Activated T-cell treated with anti-CD3 and anti-CD28 coated beads, Interleukin-2, amount 50 U/mL, for 24 hours (primary cell): ENCODE data around the gene SETDB2.
"Not testable (repeated sequence)": the region's sequence is repeated elsewhere in the genome, so short reads cannot be mapped to it uniquely, and the experiment has no call there.

Experiments
- DNase-seq: peaks from one replicate; pipeline ENCODE4 v3.0.0-alpha.2; 2020
- H3K27ac Mint-ChIP-seq: 2 replicates; pipeline ENCODE4 v1.8.0; 2020; ENCODE audit warnings: mild to moderate bottlenecking, mixed read lengths
- H3K27me3 Mint-ChIP-seq: 2 replicates; pipeline ENCODE4 v1.8.0; 2020; ENCODE audit warnings: mixed read lengths
- H3K36me3 Mint-ChIP-seq: 2 replicates; pipeline ENCODE4 v1.8.0; 2020; ENCODE audit warnings: low read depth, mixed read lengths
- H3K4me1 Mint-ChIP-seq: 2 replicates; pipeline ENCODE4 v1.8.0; 2020; ENCODE audit warnings: low read depth, mixed read lengths
- H3K4me3 Mint-ChIP-seq: 2 replicates; pipeline ENCODE4 v1.8.0; 2020; ENCODE audit warnings: mild to moderate bottlenecking, moderate library complexity, mixed read lengths
- H3K9me3 Mint-ChIP-seq: 2 replicates; pipeline ENCODE4 v1.8.0; 2020; ENCODE audit warnings: mixed read lengths

SETDB2 gene

DNA sequence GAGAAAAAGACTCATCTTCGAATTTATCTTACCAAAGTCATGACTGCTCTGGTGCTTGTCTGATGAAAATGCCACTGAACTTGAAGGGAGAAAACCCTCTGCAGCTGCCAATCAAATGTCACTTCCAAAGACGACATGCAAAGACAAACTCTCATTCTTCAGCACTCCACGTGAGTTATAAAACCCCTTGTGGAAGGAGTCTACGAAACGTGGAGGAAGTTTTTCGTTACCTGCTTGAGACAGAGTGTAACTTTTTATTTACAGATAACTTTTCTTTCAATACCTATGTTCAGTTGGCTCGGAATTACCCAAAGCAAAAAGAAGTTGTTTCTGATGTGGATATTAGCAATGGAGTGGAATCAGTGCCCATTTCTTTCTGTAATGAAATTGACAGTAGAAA, 32.5 kb downstream of the SETDB2 start:
- H3K36me3 Mint-ChIP-seq: peaks cover 82% of the 10 kb centered on the region
- DNase-seq: no peak
- H3K27me3 Mint-ChIP-seq: no peaks in the 10 kb centered on the region
- H3K27ac Mint-ChIP-seq: no peak overlapping the region
- no peak overlapping the region for H3K4me3 Mint-ChIP-seq
- no peaks in the 10 kb centered on the region for H3K9me3 Mint-ChIP-seq
- H3K4me1 Mint-ChIP-seq: peaks cover 2% of the 10 kb centered on the region

DNA sequence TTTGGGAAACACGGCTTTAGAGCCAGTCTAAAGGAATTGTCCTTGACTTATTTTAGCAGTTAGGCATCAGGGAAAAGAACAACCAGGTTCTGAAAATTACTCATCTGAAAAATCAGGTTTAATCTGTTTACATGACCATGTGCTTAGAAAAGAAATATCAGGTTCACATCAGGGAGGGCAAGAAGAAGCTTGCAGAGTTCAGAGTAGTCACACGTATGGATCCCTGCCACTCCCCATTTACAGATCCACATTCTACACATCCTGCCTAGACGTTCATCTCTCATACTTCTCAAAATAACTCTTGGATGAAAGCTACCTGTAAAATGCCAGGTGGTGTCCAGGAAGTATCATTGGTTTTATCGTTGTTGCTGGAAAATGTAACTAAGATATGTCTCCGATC, 37.7 kb downstream of the SETDB2 start:
- H3K27ac Mint-ChIP-seq: no peak overlapping the region
- H3K9me3 Mint-ChIP-seq: no peaks in the 10 kb centered on the region
- no peaks in the 10 kb centered on the region for H3K27me3 Mint-ChIP-seq
- H3K36me3 Mint-ChIP-seq: peaks cover 92% of the 10 kb centered on the region
- no peak for DNase-seq
- no peaks in the 10 kb centered on the region for H3K4me1 Mint-ChIP-seq
- H3K4me3 Mint-ChIP-seq: no peak overlapping the region

DNA sequence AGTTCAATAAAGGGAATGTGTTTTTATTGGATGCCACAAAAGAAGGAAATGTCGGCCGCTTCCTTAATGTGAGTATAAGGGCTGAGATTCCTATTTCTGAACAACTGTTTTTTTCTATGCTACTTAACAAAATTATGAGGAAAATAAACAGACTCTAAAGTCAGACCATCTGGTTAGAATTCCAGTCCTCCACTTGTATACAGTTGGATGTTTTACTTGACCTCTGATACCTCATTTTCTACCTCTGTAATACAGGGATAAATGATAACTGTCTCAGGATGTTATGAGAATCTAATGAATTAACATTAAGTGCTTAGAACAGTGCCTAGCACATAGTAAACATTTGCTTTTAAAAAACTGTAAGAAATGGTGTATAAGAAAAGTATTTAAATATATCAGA, 44.5 kb downstream of the SETDB2 start:
- no peak for DNase-seq
- H3K27ac Mint-ChIP-seq: no peak overlapping the region
- H3K27me3 Mint-ChIP-seq: no peaks in the 10 kb centered on the region
- H3K4me1 Mint-ChIP-seq: no peaks in the 10 kb centered on the region
- H3K4me3 Mint-ChIP-seq: no peak overlapping the region
- H3K9me3 Mint-ChIP-seq: no peaks in the 10 kb centered on the region
- H3K36me3 Mint-ChIP-seq: peaks cover 81% of the 10 kb centered on the region

DNA sequence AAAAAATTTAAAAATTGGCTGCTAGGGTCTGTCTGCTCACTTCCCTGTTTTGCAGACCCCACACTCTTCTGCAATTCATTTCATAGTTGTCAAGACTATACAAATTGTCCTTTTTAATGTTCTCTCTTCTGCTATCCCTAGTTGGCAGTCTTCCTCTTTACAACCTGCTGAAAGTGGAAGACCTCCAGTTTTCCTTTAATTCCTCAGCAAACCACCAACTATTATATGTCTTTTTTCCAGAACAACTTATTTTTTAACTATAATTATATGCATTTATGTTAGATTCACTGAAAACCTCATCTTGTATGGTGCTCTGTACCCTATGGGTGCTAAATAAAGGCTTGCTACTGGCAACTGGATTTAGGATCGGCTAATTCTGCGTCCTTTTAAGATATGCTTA, 50.6 kb downstream of the SETDB2 start:
- DNase-seq: no peak
- Mint-ChIP-seq H3K4me3 (peak overlapping the region; percentile 92), H3K27ac (peak overlapping the region; percentile 99), H3K9me3 (peaks cover 6% of the 10 kb centered on the region), H3K4me1 (peaks cover 42% of the 10 kb centered on the region), H3K36me3 (peaks cover 59% of the 10 kb centered on the region), H3K27me3 (no peaks in the 10 kb centered on the region)

DNA sequence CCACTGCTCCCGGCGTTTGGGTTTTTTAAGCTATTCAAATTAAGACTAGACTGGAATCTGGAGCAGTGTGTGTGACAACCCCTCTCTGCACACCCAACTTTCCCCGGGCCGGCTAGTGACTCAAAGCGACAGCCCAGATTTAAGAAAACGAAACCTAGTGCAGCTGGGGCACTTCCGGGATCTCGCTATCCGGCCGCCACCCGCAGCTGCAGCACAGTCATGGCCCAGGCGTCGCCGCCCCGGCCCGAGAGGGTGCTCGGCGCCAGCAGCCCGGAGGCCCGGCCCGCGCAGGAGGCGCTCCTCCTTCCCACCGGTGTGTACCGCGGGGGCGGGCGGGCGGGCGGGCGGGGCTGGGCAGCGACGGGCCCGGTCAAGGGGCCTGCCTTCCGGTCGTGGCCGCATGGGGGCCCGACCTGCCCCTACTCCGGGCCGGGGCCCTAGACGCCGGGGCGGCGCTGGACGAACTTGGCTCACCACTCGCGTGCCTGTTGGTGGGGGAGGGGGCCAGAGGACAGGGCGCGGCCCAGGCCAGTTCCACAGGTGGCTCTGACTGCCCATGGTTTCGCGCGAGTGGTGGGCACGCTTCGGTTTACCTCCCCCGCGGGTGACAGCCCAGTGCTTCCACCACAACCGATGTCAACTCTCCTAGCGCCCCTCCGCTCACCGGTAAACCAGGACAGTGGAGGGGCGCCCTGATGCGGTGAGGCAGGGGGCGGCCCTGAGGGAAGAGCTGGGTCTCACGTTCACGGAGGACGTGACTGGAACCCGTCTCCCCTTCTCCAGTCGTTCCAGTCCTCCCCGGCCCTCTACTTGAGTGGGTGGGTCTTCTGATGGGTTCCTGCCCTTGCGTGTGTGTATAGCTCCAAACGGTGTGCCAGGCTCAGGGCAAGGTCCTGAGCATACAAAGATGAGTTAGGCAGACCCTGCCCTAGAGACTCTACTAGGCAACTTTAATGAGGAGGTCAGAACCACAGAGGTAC, 52.0 kb downstream of the SETDB2 start, which contains the start of gene PHF11:
PHF11 (plus strand) TSS at position 171 of the 980 bp plus-strand sequence; CDS start at position 220, 49 bp downstream.
- H3K4me3 Mint-ChIP-seq: peak within 1 kb of the TSS; percentile 92
- peaks cover 8% of the 10 kb centered on the region for H3K9me3 Mint-ChIP-seq
- H3K27me3 Mint-ChIP-seq: no peaks in the 10 kb centered on the region
- peaks cover 53% of the 10 kb centered on the region for H3K4me1 Mint-ChIP-seq
- H3K27ac Mint-ChIP-seq: peak within 1 kb of the TSS; percentile 99
- DNase-seq: peak; percentile 90
- peaks cover 69% of the 10 kb centered on the region for H3K36me3 Mint-ChIP-seq

DNA sequence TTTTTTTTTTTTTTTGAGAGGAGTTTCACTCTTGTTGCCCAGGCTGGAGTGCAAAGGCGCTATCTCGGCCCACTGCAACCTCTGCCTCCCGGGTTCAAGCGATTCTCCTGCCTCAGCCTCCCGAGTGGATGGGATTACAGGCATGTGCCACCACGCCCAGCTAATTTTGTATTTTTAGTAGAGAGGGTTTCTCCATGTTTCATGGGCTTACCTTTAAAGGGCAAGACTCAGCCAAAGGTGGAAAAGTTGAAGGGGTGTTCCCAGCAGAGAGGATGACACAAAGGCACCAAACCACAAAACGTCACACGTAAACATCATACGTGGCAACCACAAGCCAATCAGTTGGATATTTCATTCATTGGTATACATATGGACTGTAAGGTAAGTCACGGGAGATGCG, 52.8 kb downstream of the SETDB2 start:
- DNase-seq: peak; percentile 59
- Mint-ChIP-seq H3K4me3 (peak overlapping the region; percentile 89), H3K27ac (peak overlapping the region; percentile 99), H3K36me3 (peaks cover 68% of the 10 kb centered on the region), H3K4me1 (peaks cover 56% of the 10 kb centered on the region)
- H3K27me3 Mint-ChIP-seq, H3K9me3 Mint-ChIP-seq: not testable (repeated sequence)

DNA sequence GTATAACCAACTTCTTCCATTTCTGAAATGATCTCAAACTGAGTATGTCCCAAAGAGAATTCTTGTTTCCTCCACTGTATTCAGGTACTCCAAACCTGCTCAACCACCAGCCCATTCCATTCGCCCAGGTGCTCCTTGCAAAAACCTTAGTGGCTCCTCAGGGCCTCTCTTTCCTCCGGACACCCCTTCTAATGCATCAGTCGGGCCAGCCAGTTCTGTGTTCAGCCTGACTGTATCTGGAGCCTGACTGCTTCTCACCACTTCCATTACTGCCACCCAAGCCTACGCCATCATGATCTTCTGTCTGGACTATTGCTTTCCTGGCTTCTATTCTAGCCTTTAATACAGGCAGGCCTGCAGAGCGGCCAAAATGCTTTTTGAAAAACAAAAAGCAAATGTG, 53.2 kb downstream of the SETDB2 start:
- peaks cover 56% of the 10 kb centered on the region for H3K4me1 Mint-ChIP-seq
- DNase-seq: peak; percentile 41
- H3K27ac Mint-ChIP-seq: peak overlapping the region; percentile 99
- H3K27me3 Mint-ChIP-seq: no peaks in the 10 kb centered on the region
- peaks cover 8% of the 10 kb centered on the region for H3K9me3 Mint-ChIP-seq
- H3K4me3 Mint-ChIP-seq: peak overlapping the region; percentile 89
- peaks cover 66% of the 10 kb centered on the region for H3K36me3 Mint-ChIP-seq

DNA sequence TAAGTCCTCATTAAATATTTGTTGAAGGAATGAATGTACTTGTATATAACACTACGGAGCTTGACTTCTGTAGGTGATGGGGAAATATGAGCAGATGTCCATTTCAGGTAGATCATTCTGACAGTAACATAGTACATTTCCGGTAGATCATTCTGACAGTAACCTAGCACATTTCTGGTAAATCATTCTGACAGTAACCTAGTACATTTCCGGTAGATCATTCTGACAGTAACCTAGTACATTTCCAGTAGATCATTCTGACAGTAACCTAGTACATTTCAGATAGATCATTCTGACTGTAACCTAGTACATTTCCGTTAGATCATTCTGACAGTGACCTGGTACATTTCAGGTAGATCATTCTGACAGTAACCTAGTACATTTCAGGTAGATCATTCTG, 54.1 kb downstream of the SETDB2 start:
- Mint-ChIP-seq H3K27ac (peak overlapping the region; percentile 99), H3K4me1 (peaks cover 62% of the 10 kb centered on the region), H3K9me3 (peaks cover 8% of the 10 kb centered on the region), H3K36me3 (peaks cover 65% of the 10 kb centered on the region), H3K4me3 (peak overlapping the region; percentile 89), H3K27me3 (no peaks in the 10 kb centered on the region)
- no peak for DNase-seq

DNA sequence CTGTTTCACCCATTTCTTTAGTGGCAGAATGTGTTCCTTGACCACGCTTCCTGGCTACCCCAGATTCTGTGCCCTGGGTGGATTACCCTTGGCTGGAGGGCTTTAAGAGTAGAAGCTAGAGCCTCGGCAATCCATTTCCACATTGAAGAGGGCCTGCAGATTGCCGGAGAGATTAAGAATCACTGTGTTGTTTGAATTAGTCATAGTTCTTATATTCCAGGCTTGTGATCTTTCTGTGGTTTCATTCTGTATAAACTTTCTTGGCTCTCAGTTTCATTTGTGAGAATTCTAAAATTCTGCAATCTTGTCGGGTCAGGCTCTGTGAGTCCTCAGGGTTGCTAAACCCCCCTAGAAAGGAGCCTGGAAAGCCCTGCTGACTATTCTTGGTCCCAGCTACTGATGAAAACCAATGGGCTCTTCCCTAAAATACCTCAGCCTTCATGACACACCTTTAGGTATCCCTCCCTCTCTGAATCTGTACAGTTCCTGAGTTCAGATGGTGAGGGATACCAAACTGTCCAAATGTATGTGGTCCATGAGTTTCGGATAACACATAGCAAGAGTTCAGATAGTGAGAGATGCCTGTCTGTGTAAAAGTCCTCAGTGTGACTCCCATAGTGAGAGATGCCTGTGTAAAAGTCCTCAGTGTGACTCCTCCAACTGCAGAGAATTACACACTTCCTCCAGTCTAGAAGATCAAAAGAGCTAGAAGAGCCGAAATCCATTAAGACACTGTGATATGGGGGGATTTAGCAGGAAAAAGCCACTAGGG, 56.0 kb downstream of the SETDB2 start:
- H3K27me3 Mint-ChIP-seq: no peaks in the 10 kb centered on the region
- no peak for DNase-seq
- H3K36me3 Mint-ChIP-seq: peaks cover 75% of the 10 kb centered on the region
- H3K9me3 Mint-ChIP-seq: peaks cover 8% of the 10 kb centered on the region
- H3K4me3 Mint-ChIP-seq: peak overlapping the region; percentile 40
- H3K27ac Mint-ChIP-seq: peak overlapping the region; percentile 99
- H3K4me1 Mint-ChIP-seq: peaks cover 60% of the 10 kb centered on the region

DNA sequence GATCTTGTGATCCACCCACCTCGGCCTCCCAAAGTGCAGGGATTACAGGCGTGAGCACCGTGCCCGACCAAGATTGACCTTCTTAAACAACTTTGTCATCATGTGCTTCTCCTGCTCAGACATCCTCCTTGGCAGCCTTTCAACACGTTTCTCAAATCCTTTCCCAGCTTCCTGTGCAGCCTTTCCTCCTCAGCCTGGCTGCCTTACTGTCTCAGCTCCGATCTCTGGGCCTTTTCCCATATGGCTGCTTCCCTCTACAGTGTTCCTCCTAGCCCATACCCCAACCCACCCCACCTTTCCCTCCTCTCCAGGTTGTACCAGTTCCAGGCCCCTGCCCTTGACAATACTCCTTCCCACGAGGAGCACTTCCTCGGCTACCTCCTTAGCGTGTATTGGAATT, 58.9 kb downstream of the SETDB2 start:
- Mint-ChIP-seq H3K27me3 (no peaks in the 10 kb centered on the region), H3K27ac (peak overlapping the region; percentile 60), H3K4me1 (peaks cover 55% of the 10 kb centered on the region), H3K4me3 (no peak overlapping the region), H3K9me3 (peaks cover 2% of the 10 kb centered on the region), H3K36me3 (peaks cover 78% of the 10 kb centered on the region)
- DNase-seq: no peak

DNA sequence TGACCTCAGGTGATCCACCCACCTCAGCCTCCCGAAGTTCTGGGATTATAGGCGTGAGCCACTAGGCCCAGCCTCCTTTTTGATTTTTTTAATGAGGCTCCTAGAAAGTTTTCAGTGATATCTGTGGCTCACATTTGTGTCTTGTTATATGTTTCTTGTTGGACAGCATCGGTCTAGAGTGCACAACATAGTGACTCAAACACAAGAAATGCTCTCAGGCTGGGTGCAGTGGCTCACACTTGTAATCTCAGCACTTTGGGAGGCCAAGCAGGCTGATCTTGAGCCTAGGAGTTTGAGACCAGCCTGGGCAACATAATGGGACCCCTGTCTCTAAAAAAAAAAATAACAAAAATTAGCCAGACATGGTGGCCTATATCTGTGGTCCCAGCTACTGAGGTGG, 59.9 kb downstream of the SETDB2 start:
- no peak for DNase-seq
- Mint-ChIP-seq H3K36me3 (peaks cover 73% of the 10 kb centered on the region), H3K4me3 (no peak overlapping the region), H3K4me1 (peaks cover 45% of the 10 kb centered on the region), H3K27me3 (no peaks in the 10 kb centered on the region), H3K9me3 (peaks cover 2% of the 10 kb centered on the region), H3K27ac (no peak overlapping the region)

DNA sequence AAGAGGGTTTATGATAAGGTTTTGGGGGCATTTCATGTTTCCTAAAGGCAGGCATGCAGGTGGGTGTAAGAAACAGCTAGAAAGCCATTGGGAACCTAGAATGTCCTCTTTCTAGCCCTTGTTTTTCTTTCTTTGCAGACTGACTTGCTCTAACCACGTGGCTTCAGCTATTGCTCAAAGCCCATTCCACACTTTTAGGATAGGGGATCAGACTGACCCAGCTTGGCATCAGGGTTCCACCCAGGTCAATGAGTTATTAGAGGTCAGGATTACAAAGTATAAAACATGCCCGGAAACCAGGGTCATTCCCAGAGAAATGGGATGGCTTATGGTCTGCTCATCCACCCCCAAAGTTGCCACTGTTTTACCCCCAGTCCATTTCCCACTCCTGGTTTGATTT, 68.5 kb downstream of the SETDB2 start:
- Mint-ChIP-seq H3K36me3 (peaks cover 90% of the 10 kb centered on the region), H3K27ac (peak overlapping the region; percentile 30), H3K9me3 (no peaks in the 10 kb centered on the region), H3K4me3 (no peak overlapping the region), H3K4me1 (peaks cover 22% of the 10 kb centered on the region), H3K27me3 (no peaks in the 10 kb centered on the region)
- no peak for DNase-seq

DNA sequence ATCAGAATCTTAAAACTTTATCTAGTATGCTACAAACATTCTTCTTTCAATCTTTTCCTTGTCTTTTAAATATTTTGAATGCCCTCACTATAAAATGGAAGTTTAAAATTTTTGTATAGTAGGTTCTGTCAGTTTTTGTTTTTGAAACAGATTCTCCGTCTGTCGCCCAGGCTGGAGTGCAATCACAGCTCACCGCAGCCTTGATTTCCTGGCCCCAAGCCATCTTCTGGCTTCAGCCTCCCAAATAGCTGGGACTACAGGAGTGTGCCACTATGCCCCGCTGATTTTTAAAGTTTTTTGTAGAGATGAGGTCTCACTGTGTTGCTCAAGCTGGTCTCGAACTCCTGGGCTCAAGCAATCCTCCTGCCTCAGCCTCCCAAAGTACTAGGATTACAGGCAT, 72.4 kb downstream of the SETDB2 start:
- Mint-ChIP-seq H3K4me1 (peaks cover 6% of the 10 kb centered on the region), H3K9me3 (no peaks in the 10 kb centered on the region), H3K4me3 (no peak overlapping the region), H3K36me3 (peaks cover 89% of the 10 kb centered on the region), H3K27me3 (no peaks in the 10 kb centered on the region), H3K27ac (peak overlapping the region; percentile 18)
- DNase-seq: no peak

DNA sequence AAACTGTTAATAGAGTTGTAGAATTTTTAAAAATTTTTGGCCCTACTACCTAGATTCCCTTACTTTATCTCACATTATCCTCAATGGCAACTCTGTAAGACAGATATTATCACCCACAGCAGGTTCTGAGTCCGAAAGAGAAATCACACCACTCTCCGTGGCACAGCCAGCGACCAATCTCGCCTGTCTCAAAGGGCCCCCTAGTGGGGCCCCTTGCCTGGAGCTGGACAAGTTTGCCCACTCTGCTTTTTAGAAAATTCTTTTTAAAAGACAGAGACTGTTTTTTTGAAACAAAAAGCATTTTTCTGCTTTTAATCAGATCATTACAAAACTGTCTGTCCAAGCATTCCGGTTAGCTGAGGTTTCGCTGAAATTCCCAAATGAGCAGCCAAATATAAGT, 73.4 kb downstream of the SETDB2 start:
- H3K36me3 Mint-ChIP-seq: peaks cover 89% of the 10 kb centered on the region

DNA sequence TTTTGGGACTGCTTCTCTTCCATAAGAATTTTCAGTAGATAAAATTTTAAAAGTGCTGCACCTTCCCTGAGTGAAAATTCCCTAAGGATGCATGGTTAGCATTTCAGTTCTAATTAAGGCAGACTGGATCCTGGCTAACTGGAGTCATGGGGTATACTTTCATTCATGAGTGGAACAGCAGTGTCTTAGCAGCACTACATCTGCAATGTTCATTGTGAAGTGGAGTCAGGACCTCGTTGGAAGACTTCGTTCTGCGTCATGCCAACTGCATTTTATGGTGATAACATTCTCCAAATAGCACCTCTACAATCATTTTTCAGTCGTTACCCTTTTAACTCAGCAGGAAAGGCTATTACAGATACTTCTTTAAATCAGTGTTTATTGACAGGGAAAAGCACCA, 77.2 kb downstream of the SETDB2 start:
- Mint-ChIP-seq H3K36me3 (peaks cover 87% of the 10 kb centered on the region), H3K4me3 (no peak overlapping the region)

More for the DNA sequence above, 73.4 kb downstream of the SETDB2 start:
- no peaks in the 10 kb centered on the region for H3K9me3 Mint-ChIP-seq
- H3K27ac Mint-ChIP-seq: no peak overlapping the region
- DNase-seq: no peak
- H3K4me3 Mint-ChIP-seq: no peak overlapping the region
- no peaks in the 10 kb centered on the region for H3K4me1 Mint-ChIP-seq
- no peaks in the 10 kb centered on the region for H3K27me3 Mint-ChIP-seq

More for the DNA sequence above, 77.2 kb downstream of the SETDB2 start:
- DNase-seq: no peak
- no peaks in the 10 kb centered on the region for H3K27me3 Mint-ChIP-seq
- no peaks in the 10 kb centered on the region for H3K9me3 Mint-ChIP-seq
- peak overlapping the region; percentile 45 for H3K27ac Mint-ChIP-seq
- peaks cover 4% of the 10 kb centered on the region for H3K4me1 Mint-ChIP-seq
